NK-92 treated with Interleukin-12 subunit alpha and Interleukin-12 subunit beta, amount 100 ng/mL, for 24 hours (cell line): ENCODE results near the gene FAM184B.
"Not testable (repeated sequence)": the region's sequence is repeated elsewhere in the genome, so short reads cannot be mapped to it uniquely, and the experiment has no call there.

Experiments used
- DNase-seq: peaks from one replicate; lab custom pipeline; 2025; lab: John Stamatoyannopoulos, UW

Gene FAM184B

DNA sequence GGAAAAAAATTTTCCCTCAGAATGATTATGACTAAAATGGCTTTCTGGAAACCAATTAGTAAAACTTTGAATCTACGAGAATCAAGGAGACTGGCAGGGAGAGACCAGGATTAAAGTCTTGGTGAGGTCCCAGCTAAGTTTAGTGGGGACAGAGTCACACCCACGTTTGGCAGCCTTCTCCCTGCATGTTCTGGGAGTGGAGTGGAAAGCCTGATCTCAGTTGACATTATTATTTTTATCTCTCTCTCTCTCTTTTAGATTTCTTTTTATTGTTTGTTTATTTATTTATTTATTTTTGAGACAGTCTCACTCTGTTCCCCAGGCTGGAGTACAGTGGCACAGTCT is 99.2 kb downstream of the FAM184B start:
- no peak for DNase-seq

DNA sequence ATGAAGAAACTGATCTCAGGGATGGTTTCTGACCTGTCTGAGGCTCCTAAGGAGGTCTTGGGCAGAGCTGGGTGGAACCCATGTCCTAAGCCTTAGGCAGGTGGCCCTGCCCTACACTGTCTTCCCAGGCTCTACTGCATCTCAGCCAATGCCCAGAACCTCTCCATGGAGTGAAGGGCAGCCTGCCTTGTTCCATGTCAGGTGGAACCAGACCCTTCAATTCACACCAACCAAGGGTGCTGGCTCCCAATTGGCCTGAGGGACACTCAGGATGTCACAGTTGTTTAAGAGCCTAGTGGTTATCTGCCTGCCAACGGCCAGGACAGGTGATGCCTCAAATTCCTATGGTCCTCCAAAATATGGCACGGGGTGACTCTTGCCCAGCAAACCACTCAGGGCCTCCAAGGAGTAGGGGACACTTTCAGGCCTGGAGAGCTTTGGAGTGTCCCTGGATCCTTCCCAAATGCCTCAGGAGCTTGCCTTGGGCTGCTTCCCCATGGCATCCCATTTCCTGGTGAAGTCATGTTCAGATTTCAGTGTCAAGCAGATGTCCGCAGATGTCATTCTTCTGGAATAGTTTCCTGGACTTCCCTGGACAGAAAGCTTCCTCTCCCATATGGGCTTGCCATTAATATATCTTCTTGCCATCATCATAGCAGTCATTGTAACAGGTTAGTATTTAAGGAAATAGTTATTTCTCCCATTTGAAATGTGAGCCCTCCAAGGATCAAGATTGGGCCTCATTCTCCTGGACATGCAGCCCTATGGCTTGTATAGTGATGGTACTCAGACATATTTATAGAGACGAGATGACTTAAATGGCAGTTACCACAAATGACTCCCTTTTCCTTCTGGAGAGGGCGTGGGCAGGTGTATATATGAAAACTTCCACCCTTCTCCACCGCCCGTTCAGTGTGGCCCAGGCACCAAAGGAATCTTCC is 99.9 kb downstream of the FAM184B start:
- DNase-seq, result no peak

DNA sequence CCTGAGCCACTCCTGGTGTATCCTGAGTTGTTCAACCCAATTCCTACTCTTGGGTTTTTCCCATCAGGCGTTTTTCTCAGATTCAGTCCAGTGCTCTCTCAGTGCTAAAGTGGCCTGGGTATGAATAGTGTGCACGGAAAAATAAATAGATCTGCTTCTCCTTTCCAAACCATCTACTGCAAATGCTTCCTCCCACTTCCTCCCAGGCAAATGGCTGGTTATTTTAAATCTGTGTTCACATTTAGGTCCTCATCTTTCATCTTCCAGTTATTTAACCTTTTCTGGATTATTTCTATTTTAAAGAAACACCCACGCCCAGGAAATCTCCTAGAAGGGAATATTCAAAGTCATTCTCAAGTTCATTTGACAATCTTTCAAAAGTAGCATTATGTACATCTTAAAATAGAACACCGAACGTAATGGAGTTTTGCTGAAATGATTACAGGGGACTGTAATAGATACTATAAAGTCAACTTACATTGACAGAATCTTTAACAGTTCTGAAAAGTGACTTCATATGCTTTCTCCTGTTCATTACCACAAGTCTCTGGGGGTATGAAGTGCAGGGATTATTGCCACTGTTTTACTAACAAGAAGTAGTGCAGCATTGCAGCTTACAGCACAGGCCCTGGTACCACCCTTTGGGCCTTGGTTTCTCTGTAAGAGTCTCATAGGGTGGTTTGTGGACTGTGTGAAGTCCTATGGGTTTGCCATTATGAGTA is 100.7 kb downstream of the FAM184B start:
- no peak for DNase-seq

DNA sequence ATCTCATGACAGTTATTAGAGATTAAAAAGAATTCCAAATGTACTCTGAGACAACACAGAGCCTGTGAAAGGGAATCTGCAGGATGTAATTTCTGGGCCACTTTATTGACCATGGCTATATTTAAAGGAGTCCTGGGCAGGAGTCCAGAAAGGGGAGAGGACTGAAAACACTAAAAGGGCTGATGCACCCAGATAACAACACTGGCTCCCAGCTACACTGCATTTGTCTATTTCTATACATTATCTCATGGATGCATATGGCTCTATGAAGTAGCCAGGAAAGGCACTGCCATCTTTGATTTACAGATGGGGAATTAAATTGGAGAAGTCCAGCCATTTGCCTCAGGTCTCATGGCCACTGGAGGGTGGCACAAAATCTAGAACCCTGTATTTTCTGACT is 111.0 kb downstream of the FAM184B start:
- DNase-seq, result no peak

DNA sequence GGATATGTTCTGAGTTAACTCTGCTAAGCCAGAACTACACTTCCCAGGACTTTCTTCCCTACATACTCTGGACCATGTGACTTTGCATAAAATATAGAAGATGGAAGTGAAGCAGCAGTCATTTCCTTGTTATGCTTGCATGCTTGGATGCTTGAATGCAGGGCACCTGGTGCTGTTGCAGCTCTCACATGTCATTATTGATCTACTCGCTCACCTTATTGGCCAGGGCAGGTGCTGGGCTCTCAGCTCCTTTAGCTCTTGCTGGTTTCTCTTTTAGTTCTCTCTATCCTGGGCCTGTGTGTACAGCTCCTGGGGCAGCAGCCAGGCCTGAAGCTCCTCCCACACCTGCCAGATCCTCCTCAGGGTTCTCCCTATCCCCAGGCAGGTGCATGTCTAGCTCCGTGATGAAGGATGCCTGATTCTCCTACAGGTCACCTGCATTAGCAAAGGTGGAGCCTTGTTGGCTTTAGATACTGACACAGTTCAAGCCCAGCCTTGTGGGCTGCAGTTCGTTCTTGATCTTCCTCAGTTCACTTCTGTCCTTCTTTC is 113.7 kb downstream of the FAM184B start:
- DNase-seq, result no peak

DNA sequence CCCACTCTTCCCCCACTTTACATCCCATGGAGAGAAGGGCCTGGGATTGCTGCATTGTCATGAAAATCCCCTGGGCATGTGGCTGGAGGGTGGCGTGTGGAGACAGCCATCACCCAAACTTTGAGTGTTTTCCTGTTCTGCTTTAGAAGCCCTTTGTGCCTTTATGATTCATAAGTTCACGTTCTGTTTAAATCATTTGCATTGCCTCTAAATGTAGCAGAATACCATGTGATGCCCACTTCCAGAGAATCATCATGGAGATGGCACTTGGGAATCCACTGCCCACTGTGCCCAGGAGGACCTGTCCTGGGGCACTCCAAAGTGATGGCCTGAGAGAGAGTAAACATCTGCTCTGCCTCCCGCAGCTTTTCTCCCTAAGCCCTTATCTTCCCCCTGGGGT is 114.2 kb downstream of the FAM184B start:
- DNase-seq, result no peak

DNA sequence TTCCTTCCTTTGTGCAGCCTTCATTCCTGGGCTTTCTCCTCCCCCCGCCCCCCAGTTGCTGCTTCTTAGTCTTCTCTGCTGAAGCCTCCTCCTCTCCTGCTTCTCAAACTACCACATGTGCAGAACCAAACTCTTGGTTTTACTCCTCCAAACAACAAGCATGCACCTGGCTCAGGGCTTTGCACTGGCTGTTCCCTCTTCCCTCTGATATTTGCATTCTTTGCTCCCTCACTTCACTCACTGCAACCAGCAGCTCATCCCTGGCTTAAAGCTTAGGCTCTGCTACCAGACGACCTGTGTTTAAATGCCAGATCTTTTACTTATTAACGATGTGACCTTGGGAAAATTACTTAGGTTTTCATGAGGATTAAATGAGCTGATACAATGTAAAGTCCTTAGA is 115.6 kb downstream of the FAM184B start:
- DNase-seq, result no peak

DNA sequence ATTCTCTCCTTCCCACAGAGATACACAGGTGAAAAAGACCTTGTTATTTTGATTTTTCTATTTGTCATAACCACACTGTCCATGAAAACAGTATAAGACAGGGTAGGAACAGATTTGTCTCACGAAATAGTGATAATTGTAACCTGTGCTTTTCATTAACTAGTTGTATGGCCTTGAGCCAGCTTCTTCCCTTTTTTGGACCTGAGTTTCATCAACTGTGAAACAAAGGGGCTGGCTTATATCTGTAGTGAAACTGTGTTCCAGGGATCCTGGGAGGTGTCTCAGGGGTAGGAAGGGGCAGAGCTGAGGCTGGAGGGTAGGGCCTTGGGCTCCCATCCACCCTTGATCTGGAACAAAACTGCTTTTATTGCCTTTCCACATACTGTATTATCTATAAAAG is 116.1 kb downstream of the FAM184B start:
- no peak for DNase-seq

DNA sequence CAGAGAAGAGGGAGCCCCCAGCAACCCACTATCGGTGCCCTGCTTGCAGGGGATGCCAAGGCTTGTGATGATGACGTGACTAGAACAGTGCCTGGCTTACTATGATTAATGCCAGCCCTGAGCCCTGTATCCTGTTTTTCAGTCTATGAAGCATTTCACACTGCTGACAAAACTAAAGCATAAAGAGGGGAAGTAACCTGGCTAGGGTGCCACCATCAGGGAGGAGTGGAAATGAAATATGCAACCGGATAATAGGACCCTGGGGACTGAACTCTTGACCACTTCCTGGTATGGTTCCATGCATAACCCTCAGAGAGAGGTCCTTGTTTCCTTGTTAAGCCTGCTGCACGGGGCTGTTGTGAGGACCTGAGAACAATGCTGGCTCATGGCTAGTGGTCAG is 116.7 kb downstream of the FAM184B start:
- no peak for DNase-seq

DNA sequence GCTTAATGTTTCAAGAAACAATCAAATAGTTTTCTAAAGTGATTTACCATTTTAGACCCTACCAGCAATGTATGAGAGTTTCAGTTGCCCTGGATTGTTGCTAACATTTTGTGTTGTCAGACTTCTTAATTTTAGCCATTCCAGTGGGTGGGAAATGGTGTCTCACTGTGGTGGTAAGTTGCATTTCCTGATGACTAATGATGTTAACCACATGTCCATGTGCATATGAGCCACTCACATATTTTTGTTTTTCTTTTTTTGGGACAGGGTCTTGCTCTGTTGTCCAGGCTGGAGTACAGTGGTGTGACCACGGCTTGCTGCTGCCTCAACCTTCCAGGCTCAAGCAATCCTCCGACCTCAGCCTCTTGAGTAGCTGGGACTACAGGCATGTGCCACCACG is 118.7 kb downstream of the FAM184B start:
- DNase-seq, result no peak

DNA sequence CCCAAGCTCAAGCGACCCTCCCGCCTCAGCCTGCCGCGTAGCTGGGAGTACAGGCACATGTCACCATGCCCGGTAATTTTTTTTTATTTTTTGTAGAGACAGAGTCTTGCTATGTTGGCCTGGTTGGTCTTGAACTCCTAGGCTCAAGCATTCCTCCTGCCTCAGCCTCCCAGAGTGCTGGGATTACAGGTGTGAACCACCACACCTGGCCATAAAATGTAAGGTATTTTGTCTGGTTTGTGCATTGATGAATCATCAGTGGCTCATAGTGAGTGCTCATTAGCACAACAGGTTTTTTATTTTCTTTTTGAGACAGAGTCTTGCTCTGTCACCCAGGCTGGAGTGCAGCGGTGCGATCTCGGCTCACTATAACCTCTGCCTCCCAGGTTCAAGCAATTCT is 122.2 kb downstream of the FAM184B start:
- not testable (repeated sequence) for DNase-seq

DNA sequence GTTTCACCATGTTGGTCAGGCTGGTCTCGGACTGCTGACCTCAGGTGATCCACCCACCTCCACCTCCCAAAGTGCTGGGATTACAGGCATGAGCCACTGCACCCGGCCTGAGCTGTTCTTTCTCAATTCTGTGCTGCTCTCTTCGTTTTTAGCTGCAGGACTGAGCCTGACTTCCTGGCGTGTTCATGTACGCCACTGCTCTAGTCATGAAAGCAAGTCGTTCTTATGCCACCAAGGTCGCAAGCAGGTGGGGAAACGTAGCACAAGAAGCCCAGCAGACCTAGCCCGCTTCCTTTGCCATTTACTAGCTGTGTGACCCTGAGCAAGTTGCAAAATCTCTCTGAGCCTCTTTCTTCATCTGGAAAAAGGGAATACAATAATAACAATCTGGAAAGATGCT is 123.6 kb downstream of the FAM184B start:
- no peak for DNase-seq

DNA sequence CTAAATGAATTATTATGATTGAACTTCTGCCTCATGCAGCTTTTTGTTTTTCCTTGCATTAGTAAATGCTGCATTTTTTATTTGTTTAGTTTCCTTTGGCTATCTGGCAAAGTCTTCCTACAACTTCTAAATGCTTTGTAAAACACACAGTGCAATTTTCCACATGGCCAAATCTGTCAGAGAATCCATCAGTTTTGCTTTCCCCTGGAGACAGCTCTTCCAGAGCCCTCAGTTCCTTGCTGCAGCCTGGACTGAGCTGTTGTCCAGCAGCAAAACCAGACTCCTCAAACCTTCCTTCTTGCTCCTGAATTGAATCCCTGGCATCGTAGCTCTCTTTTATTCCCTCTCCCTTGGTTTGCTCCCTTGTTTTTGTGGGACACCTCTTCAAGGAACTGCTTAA is 124.3 kb downstream of the FAM184B start:
- DNase-seq, result no peak

DNA sequence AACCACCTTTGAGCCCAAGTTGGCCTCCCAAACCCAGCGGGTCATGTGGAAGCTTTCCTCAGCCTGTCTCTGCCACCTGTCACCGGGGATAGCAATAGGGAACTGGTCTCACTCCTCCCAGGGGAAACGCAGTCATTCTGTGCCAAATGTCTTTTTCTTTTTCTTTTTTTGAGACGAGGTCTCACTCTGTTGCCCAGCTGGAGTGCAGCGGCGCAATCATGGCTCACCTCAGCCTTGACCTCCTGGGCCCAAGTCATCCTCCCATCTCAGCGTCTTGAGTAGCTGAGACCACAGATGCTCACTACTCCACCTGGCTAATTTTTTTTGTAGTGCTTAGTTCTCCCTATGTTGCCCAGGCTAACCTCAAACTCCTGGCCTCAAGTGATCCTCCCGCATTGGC is 126.7 kb downstream of the FAM184B start:
- DNase-seq, result no peak

DNA sequence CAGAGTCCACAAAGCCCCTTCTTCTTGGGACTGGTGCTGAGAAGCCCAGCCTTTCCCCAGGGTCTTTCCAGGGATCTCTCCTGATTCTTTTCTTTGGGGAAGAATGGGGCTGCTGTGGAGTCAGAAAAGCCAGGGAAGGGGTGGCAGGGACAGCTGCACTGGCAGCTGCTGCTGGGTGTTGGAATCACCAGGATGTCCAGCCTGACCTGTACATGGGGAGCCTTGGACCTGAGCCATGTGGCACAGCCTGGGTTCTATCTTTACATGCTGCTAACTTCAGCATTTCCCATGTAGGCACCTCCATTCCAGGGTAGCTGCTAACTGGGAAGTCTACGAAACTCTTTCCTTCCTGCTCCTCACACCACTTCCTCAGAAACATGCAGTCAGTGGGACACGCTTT is 131.0 kb downstream of the FAM184B start:
- DNase-seq, result no peak

DNA sequence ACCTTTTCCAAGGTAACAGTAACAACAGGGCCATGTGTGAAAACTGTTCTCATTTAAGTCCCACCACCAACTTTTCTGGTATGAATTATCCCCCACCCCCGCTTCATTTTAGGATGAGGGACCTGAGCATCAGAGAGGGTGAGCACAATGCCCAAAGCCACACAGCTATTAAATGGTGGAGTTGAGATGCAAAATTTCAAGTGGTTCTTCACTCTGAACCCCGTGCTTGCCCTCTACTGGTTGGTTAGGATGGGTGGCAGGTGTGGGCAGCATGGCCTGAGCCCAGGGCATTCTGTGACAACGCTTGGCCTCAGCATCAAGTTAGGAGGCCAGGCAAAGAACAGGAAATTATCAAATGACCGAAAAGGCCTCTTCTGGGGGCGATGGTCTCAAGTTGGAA is 133.5 kb downstream of the FAM184B start:
- DNase-seq, result no peak

DNA sequence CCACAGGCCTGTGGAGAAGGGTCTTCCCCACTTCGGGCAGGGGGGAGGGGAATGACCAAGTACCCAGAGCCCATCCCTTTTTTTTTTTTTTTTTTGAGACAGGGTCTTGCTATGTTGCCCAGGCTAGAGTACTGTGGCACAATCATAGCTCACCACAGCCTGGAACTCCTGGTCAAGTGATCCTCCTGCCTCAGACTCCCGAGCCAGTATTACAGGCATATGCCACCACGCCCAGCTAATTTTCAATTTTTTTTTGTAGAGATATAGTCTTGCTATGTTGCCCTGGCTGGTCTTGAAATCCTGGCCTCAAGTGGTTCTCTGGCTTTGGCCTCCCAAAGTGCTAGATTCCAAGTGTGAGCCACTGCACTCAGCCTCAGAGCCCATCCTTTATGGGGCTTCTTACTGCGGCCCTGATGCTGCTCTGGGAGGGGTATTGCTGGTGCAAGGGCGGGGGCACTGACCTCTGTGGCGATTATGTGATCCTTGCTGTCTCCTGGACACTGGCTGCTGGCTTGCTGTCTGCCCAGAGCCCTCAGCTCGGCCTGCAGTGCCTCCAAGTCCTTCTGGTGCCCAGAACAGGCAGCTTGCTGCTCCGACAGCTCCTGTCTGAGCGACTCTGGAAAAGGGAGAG is 134.1 kb downstream of the FAM184B start:
- DNase-seq, result no peak

DNA sequence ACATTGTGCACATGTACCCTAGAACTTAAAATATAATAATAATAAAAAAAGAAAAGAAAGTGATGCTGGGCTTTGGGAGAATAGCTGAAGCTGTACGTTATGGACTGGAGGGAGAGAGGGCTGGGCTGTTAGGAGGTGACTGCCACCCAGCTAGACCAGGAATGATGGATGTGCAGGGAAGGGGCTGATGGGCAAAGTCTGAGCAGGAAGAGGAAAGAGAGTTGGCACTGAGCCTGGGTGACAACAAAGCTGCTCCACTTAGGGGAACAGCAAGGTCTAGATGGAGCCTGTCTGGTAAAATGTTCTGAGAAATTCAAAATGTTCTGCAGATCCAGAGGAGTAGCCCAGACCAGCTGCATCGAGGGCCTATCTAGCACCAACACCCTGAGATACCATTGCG is 134.7 kb downstream of the FAM184B start:
- no peak for DNase-seq

DNA sequence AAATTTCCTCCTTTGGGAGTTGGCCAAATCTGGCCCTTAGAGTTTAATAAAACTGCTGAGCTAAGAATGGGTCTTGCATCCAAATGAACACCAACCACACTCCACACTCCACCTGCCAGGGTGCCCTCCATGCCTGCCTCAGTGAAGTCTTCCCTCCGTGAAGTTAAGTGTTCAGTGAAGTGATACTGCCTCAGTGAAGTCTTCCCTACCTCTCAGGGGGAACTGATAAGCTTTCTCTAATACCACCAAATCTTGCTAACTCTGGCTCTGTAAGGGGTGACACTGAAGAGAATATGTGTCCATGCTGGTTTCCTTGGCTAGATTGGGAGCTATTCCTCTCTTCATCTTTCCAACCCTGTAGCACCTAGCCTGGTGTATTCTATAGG is 139.0 kb downstream of the FAM184B start:
- no peak for DNase-seq

DNA sequence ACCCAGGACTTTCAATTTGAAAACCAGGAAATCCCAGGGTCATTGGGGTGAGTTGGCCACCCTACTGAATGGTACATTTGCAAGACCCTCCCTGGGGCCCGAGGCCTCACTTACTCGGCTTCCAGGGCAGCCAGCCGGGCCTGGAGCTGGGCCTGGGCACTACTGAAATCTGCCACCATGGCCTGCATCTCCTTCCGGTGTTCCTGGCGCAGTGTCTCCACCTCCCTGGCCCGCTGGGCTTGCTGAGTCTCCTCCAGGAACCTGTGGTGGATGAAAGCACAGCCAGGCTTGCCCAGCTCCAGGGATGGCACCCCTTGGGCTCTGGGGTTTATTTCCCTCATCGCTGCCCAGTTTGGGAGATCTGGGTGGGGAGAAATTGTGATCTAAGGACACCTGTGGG is 142.3 kb downstream of the FAM184B start:
- DNase-seq, result no peak

DNA sequence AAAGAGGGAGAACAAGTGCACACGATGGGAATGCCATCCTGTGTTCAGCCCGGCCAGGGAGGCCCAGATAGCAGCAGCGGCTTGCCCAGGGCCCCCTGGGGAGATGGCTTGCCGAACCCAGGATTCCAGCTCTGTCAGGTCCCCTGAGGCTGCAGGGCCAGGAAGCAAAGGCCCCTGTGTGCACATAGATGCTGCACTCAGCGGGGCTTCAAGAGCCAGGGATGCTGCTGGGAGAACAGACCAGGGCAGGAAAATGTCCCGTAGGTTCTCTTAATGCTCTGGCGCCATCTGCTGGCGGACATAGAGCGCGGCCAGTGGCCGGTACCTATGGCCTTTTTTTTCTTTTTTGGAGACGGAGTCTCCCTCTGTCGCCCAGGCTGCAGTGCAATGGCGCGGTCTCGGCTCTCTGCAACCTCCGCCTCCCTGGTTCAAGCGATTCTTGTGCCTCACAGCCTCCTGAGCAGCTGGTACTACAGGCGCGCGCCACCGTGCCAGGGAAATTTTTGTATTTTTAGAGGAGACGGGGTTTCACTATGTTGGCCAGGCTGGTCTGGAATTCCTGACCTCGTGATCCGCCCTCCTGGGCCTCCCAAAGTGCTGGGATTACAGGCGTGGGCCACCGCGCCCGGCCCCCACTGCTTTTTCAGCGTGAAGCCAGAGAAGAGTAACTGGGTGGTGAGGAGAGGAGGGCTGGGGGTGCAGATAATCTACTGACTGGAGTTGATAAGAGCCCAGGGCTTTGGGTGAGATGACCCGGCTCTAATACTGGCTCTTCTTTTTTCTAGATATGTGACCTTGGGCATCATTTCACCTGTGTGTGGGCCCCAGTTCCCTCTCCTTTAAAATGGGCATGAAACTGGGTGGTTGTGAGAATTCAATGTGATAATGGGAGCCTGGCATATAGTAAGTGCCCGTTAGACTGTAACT is 144.5 kb downstream of the FAM184B start:
- peak; percentile 28 for DNase-seq

DNA sequence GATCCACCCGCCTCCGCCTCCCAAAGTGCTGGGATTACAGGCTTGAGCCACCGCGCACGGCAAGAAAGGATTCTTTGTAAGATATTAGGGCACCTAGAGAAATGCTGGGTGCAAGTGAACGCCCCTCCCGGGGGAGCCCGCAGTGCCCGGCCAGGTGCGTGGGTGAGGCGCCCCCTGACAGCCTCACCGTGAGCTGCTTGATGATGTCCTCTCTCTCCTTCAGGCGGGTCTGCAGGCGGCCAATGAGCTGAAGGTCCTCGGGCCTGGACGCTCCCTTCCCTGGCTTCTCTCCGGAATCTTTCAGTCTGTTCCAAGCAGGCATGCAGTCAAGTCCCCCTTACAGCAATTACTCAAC is 145.1 kb downstream of the FAM184B start:
- no peak for DNase-seq
